Measurements from ENCODE around the gene EDIL3. TPM values are rescaled to one million over a fixed set of nuclear protein-coding genes. Genes with fewer than 3 reads are reported as not detected.

The EDIL3 gene
- total RNA-seq, 6 experiments from 2014 or later = 3.0 to 52.7 (median 47.5) TPM

GRCh38 chr5:84354101-84354500, 30.6 kb downstream of the EDIL3 start:
- Mint-ChIP-seq H3K27me3 (ENCODE audit: insufficient read depth) (no peaks in the 10 kb centered on the region), H3K4me3 (no peak overlapping the region), H3K27ac (no peak overlapping the region), H3K36me3 (ENCODE audit: low read depth) (no peaks in the 10 kb centered on the region; the same call in 1 of the 2 replicates), H3K9me3 (peaks cover 10% of the 10 kb centered on the region), H3K4me1 (ENCODE audit: low read depth) (no peaks in the 10 kb centered on the region; the same call in 1 of the 2 replicates)
- DNase-seq = no peak
- TF ChIP-seq, protein P1, sequence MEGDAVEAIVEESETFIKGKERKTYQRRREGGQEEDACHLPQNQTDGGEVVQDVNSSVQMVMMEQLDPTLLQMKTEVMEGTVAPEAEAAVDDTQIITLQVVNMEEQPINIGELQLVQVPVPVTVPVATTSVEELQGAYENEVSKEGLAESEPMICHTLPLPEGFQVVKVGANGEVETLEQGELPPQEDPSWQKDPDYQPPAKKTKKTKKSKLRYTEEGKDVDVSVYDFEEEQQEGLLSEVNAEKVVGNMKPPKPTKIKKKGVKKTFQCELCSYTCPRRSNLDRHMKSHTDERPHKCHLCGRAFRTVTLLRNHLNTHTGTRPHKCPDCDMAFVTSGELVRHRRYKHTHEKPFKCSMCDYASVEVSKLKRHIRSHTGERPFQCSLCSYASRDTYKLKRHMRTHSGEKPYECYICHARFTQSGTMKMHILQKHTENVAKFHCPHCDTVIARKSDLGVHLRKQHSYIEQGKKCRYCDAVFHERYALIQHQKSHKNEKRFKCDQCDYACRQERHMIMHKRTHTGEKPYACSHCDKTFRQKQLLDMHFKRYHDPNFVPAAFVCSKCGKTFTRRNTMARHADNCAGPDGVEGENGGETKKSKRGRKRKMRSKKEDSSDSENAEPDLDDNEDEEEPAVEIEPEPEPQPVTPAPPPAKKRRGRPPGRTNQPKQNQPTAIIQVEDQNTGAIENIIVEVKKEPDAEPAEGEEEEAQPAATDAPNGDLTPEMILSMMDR (IDR thresholded peaks at IDR 0.05) = no peak

- peaks cover 14% of the 10 kb centered on the region; the same call in 1 of the 2 replicates for H3K4me1 Mint-ChIP-seq (ENCODE audit: low read depth)
- H3K36me3 Mint-ChIP-seq (ENCODE audit: low read depth) = no peaks in the 10 kb centered on the region
- TF ChIP-seq, protein P1 (IDR thresholded peaks at IDR 0.05) = no peak
- H3K27ac Mint-ChIP-seq = no peak overlapping the region
- peaks cover 3% of the 10 kb centered on the region for H3K27me3 Mint-ChIP-seq (ENCODE audit: insufficient read depth)
- no peak overlapping the region for H3K4me3 Mint-ChIP-seq
- peaks cover 9% of the 10 kb centered on the region; the same call in 1 of the 2 replicates for H3K9me3 Mint-ChIP-seq
- no peak for DNase-seq
Observed at GRCh38 chr5:84344788-84345187, 39.9 kb downstream of the EDIL3 start.

DNA sequence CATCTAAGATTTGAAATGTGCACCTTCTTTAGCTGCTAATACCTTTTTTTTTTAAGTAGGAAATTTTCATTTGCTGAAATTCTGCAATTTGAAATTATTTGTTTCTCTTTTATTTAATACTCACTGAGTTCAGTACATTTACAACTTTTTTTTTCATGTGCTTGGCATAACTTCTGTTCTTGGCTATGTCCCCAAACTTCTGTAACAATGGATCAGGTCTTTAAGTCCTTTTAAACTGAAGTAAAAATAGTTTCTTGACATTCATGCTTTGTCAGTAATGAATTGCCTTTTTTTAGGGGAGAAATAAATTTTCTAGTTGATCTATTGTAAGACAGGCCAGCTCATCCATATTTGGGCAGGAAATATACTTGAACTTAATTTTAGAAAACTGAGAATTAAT, 41.5 kb downstream of the EDIL3 start:
- Mint-ChIP-seq H3K27ac (no peak overlapping the region), H3K4me1 (ENCODE audit: low read depth) (peaks cover 14% of the 10 kb centered on the region; the same call in 1 of the 2 replicates), H3K27me3 (ENCODE audit: insufficient read depth) (peaks cover 3% of the 10 kb centered on the region), H3K9me3 (peaks cover 9% of the 10 kb centered on the region; the same call in 1 of the 2 replicates), H3K4me3 (peak overlapping the region; percentile 57; the same call in 1 of the 2 replicates), H3K36me3 (ENCODE audit: low read depth) (no peaks in the 10 kb centered on the region)
- no peak for DNase-seq
- TF ChIP-seq, protein P1 (IDR thresholded peaks at IDR 0.05) = no peak

DNA sequence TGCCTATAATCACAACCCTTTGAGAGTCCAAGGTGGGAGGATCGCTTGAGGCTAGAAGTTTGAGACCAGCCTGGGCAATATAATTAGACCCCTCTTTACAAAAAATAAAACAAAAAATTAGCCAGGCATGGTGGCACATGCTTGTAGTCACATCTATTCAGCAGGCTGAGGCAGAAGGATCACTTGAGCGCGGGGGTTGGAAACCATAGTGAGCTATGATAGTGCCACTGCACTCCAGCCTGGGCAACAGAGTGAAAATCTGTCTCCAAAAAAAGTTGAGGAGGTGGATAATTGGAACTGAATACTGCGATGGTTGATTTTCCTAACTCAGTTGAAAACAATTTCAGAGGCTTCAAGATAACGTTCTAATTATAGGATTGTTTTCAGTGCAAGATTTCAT, 52.6 kb downstream of the EDIL3 start:
- Mint-ChIP-seq H3K36me3 (ENCODE audit: low read depth) (peaks cover 5% of the 10 kb centered on the region; the same call in 1 of the 2 replicates), H3K27me3 (ENCODE audit: insufficient read depth) (no peaks in the 10 kb centered on the region; the same call in 1 of the 2 replicates)

GRCh38 chr5:84327591-84327990, 57.1 kb downstream of the EDIL3 start:
- Mint-ChIP-seq H3K27ac (no peak overlapping the region), H3K27me3 (ENCODE audit: insufficient read depth) (no peaks in the 10 kb centered on the region)

More for the DNA sequence above, 52.6 kb downstream of the EDIL3 start:
- H3K9me3 Mint-ChIP-seq = no peaks in the 10 kb centered on the region; the same call in 1 of the 2 replicates
- H3K4me1 Mint-ChIP-seq (ENCODE audit: low read depth) = no peaks in the 10 kb centered on the region; the same call in 1 of the 2 replicates
- DNase-seq = no peak
- no peak overlapping the region for H3K27ac Mint-ChIP-seq
- no peak overlapping the region for H3K4me3 Mint-ChIP-seq
- TF ChIP-seq, protein P1 (IDR thresholded peaks at IDR 0.05) = no peak

More at GRCh38 chr5:84327591-84327990, 57.1 kb downstream of the EDIL3 start:
- no peak for DNase-seq
- H3K9me3 Mint-ChIP-seq = peaks cover 15% of the 10 kb centered on the region
- TF ChIP-seq, protein P1 (IDR thresholded peaks at IDR 0.05) = no peak
- H3K4me3 Mint-ChIP-seq = no peak overlapping the region
- H3K4me1 Mint-ChIP-seq (ENCODE audit: low read depth) = no peaks in the 10 kb centered on the region; the same call in 1 of the 2 replicates
- H3K36me3 Mint-ChIP-seq (ENCODE audit: low read depth) = peaks cover 6% of the 10 kb centered on the region; the same call in 1 of the 2 replicates

All from HFFc6 (cell line).